Measurements from ENCODE around the gene CCDC92. TPM values are rescaled to one million over a fixed set of nuclear protein-coding genes. Genes with fewer than 3 reads are reported as not detected.

The CCDC92 gene
- total and polyA plus RNA-seq, 10 of the 15 experiments (the other 5 are each of a cell fraction or from before 2014, with no cell fraction given): 0.53 to 11.8 (median 4.2) TPM

DNA sequence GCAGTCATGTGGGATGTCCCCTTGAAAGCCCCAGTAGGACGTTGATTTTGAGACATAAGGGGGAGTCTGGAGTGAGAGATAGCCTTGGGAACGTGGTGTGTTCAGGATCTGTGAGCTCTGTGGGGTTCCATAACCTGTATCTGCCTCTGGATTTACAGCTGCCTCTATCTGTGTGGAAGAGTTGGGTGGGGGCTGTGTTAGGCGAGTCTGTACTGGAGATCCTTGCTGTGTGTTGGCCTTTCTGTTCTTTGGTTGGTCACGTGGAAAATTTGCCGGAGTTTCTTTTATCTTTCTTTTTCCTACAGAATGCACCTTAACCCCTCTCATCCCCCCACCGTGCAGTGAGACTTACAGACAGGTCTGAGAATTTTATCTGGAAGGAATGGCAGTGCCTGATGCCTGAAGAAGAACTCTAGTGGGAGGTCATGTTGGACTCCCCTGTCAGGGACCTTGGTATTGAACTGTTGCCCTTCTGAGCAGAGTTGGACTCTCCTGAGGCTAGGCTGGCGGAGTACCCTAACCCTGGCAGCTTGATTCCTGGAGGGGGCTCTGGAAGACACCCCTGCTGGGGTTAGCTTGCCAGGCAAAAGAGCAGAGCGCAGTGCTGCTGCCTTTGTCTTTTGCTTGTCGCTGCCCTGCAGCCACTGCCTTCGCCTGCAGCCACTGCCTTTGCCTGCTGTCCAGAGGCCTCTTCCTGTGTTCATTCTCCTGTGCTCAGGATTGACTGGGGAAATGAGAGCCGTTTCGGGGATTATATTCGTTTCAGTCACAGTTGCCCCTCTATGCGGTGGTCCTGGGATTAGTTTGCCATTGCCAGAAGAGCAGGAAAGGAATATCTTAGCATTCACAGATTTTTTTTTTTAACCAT is 34.4 kb upstream of the CCDC92 start:
- ChIA-PET POLR2A (no interaction called here), RAD21 (ENCODE audit: unreplicated experiment) (no interaction called here), SMC1A (ENCODE audit: uncharacterized antibody, unreplicated experiment) (interaction anchor here (0.6 to 1.7 kb wide), 4 partner anchors 12 to 758 kb away, joined by 3 read pairs; no protein-coding TSS in a partner anchor), CTCF (interaction anchor here (1.0 to 1.6 kb wide), 5 partner anchors 10 to 765 kb away, joined by 3 to 9 read pairs (median 3); no protein-coding TSS in a partner anchor)
- DNase-seq (ENCODE audit: low read depth, low spot score): no peak
- Histone ChIP-seq H2AFZ (ENCODE audit: control insufficient read depth, low read depth, low read length) (peak overlapping the region; percentile 73; the same call in 1 of the 2 replicates), H3K4me2 (ENCODE audit: control insufficient read depth, insufficient read depth) (peak overlapping the region; percentile 80), H3K27me3 (replicated peaks in 1 of 2; ENCODE audit: control insufficient read depth in 2 of 2, insufficient read depth in 2 of 2, low read length in 1 of 2) (no peaks in the 10 kb centered on the region), H3K79me2 (ENCODE audit: control insufficient read depth, insufficient read depth, low read length) (no peaks in the 10 kb centered on the region; the same call in 1 of the 2 replicates), H3K9me3 (replicated peaks; ENCODE audit: control insufficient read depth, insufficient read depth, low read length) (no peaks in the 10 kb centered on the region), H3K27ac (ENCODE audit: control insufficient read depth, insufficient read depth) (peak overlapping the region; percentile 73), H3K9ac (ENCODE audit: control insufficient read depth, insufficient read depth, low read length) (peak overlapping the region; percentile 36), H4K20me1 (ENCODE audit: control insufficient read depth, insufficient read depth) (no peaks in the 10 kb centered on the region), H3K4me3 (no peak overlapping the region), H3K36me3 (ENCODE audit: control insufficient read depth in 2 of 2, insufficient read depth in 2 of 2, low read length in 1 of 2) (peaks cover 5 to 12% of the 10 kb centered on the region in 2 experiments; a peak in 3 of 4 replicates), H3K4me1 (ENCODE audit: control insufficient read depth, insufficient read depth, low read length) (peaks cover 14% of the 10 kb centered on the region)
- intact Hi-C loops (cut with micrococcal nuclease; ENCODE audit: unreplicated experiment): no loop called here
- in situ Hi-C loops (cut with MboI): no loop called here
- ATAC-seq: no peak
- FAIRE-seq: no peak
- no TSS peak for BruUV-seq (replicated peaks)
- WGBS (ENCODE audit: insufficient coverage, insufficient replicate concordance, low lambda C conversion rate, missing lambda C conversion rate): 88% methylated on average over 14 of the region's 14 CpGs
- TF ChIP-seq POU2F2 (IDR thresholded peaks at IDR 0.05; ENCODE audit: borderline replicate concordance, low read depth, low read length): no peak
- no peak for TF ChIP-seq ZNF622 (IDR thresholded peaks at IDR 0.05)
- TF ChIP-seq NBN (IDR thresholded peaks at IDR 0.05): no peak
- TF ChIP-seq, protein P1, sequence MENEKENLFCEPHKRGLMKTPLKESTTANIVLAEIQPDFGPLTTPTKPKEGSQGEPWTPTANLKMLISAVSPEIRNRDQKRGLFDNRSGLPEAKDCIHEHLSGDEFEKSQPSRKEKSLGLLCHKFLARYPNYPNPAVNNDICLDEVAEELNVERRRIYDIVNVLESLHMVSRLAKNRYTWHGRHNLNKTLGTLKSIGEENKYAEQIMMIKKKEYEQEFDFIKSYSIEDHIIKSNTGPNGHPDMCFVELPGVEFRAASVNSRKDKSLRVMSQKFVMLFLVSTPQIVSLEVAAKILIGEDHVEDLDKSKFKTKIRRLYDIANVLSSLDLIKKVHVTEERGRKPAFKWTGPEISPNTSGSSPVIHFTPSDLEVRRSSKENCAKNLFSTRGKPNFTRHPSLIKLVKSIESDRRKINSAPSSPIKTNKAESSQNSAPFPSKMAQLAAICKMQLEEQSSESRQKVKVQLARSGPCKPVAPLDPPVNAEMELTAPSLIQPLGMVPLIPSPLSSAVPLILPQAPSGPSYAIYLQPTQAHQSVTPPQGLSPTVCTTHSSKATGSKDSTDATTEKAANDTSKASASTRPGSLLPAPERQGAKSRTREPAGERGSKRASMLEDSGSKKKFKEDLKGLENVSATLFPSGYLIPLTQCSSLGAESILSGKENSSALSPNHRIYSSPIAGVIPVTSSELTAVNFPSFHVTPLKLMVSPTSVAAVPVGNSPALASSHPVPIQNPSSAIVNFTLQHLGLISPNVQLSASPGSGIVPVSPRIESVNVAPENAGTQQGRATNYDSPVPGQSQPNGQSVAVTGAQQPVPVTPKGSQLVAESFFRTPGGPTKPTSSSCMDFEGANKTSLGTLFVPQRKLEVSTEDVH (IDR thresholded peaks at IDR 0.05; ENCODE audit: low read depth, partially characterized antibody): no peak
- TF ChIP-seq RUNX3 (IDR thresholded peaks at IDR 0.05; ENCODE audit: low read length): no peak
- TF ChIP-seq ZZZ3 (IDR thresholded peaks at IDR 0.05; ENCODE audit: control insufficient read depth, insufficient read length, low read depth): no peak
- TF ChIP-seq NFXL1 (IDR thresholded peaks at IDR 0.05; ENCODE audit: borderline replicate concordance): no peak
- TF ChIP-seq TARDBP (IDR thresholded peaks at IDR 0.05; ENCODE audit: borderline replicate concordance): no peak
- no peak for TF ChIP-seq RAD51 (IDR thresholded peaks at IDR 0.05)
- TF ChIP-seq SPI1 (IDR thresholded peaks at IDR 0.05; ENCODE audit: borderline replicate concordance, insufficient read depth, low read depth, low read length): no peak
- TF ChIP-seq, protein P2, sequence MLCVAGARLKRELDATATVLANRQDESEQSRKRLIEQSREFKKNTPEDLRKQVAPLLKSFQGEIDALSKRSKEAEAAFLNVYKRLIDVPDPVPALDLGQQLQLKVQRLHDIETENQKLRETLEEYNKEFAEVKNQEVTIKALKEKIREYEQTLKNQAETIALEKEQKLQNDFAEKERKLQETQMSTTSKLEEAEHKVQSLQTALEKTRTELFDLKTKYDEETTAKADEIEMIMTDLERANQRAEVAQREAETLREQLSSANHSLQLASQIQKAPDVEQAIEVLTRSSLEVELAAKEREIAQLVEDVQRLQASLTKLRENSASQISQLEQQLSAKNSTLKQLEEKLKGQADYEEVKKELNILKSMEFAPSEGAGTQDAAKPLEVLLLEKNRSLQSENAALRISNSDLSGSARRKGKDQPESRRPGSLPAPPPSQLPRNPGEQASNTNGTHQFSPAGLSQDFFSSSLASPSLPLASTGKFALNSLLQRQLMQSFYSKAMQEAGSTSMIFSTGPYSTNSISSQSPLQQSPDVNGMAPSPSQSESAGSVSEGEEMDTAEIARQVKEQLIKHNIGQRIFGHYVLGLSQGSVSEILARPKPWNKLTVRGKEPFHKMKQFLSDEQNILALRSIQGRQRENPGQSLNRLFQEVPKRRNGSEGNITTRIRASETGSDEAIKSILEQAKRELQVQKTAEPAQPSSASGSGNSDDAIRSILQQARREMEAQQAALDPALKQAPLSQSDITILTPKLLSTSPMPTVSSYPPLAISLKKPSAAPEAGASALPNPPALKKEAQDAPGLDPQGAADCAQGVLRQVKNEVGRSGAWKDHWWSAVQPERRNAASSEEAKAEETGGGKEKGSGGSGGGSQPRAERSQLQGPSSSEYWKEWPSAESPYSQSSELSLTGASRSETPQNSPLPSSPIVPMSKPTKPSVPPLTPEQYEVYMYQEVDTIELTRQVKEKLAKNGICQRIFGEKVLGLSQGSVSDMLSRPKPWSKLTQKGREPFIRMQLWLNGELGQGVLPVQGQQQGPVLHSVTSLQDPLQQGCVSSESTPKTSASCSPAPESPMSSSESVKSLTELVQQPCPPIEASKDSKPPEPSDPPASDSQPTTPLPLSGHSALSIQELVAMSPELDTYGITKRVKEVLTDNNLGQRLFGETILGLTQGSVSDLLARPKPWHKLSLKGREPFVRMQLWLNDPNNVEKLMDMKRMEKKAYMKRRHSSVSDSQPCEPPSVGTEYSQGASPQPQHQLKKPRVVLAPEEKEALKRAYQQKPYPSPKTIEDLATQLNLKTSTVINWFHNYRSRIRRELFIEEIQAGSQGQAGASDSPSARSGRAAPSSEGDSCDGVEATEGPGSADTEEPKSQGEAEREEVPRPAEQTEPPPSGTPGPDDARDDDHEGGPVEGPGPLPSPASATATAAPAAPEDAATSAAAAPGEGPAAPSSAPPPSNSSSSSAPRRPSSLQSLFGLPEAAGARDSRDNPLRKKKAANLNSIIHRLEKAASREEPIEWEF (IDR thresholded peaks at IDR 0.05; ENCODE audit: insufficient replicate concordance, low read depth, low read length): no peak
- TF ChIP-seq, protein P3, sequence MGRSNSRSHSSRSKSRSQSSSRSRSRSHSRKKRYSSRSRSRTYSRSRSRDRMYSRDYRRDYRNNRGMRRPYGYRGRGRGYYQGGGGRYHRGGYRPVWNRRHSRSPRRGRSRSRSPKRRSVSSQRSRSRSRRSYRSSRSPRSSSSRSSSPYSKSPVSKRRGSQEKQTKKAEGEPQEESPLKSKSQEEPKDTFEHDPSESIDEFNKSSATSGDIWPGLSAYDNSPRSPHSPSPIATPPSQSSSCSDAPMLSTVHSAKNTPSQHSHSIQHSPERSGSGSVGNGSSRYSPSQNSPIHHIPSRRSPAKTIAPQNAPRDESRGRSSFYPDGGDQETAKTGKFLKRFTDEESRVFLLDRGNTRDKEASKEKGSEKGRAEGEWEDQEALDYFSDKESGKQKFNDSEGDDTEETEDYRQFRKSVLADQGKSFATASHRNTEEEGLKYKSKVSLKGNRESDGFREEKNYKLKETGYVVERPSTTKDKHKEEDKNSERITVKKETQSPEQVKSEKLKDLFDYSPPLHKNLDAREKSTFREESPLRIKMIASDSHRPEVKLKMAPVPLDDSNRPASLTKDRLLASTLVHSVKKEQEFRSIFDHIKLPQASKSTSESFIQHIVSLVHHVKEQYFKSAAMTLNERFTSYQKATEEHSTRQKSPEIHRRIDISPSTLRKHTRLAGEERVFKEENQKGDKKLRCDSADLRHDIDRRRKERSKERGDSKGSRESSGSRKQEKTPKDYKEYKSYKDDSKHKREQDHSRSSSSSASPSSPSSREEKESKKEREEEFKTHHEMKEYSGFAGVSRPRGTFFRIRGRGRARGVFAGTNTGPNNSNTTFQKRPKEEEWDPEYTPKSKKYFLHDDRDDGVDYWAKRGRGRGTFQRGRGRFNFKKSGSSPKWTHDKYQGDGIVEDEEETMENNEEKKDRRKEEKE (IDR thresholded peaks at IDR 0.05): no peak

Data from GM12878 (cell line).